HAP-1 (cell line): ENCODE data around the gene PLAAT3.
"Not testable (repeated sequence)": the region's sequence is repeated elsewhere in the genome, so short reads cannot be mapped to it uniquely, and the experiment has no call there.

ENCODE experiments used
- DNase-seq, 2 experiments: peaks; one replicate each; pipeline ENCODE4 v3.0.0-alpha.2; 2016 to 2020; ENCODE audit warnings: low spot score in 2 of 2
- H3K27me3 ChIP-seq: fragments of 250-450 bp; sonication (Bioruptor Pico); 2 replicates; pipeline ENCODE4 v1.5.1; 2020; ENCODE audit warnings: low read depth, mild to moderate bottlenecking, moderate library complexity
- H3K36me3 ChIP-seq: fragments of 250-450 bp; sonication (Bioruptor Pico); replicated peaks from 2 replicates; pipeline ENCODE4 v1.5.1; 2020; ENCODE audit warnings: mild to moderate bottlenecking
- H3K4me1 ChIP-seq: fragments of 250-450 bp; sonication (Bioruptor Pico); 2 replicates; pipeline ENCODE4 v1.5.1; 2020; ENCODE audit warnings: mild to moderate bottlenecking
- H3K4me3 ChIP-seq: fragments of 250-450 bp; sonication (Bioruptor Pico); 2 replicates; pipeline ENCODE4 v1.5.1; 2020; ENCODE audit warnings: mild to moderate bottlenecking, moderate library complexity
- H3K9me3 ChIP-seq: fragments of 250-450 bp; sonication (Bioruptor Pico); 2 replicates; pipeline ENCODE4 v1.5.1; 2020; ENCODE audit warnings: mild to moderate bottlenecking, moderate library complexity
- in situ Hi-C: fragments of 300-500 bp; cut with MboI; formaldehyde crosslinking; loops from 3 replicates; pipeline ENCODE4 v1.14.3; 2020; ENCODE audit warnings: low sequenced_read_pairs, inconsistent platforms, mixed read lengths

PLAAT3 gene

GRCh38 chr11:63552921-63553320 is 61.3 kb downstream of the PLAAT3 start:
- DNase-seq = no peak
- no peak overlapping the region for H3K4me3 ChIP-seq
- no peaks in the 10 kb centered on the region for H3K27me3 ChIP-seq
- no peaks in the 10 kb centered on the region for H3K9me3 ChIP-seq
- no peaks in the 10 kb centered on the region for H3K36me3 ChIP-seq
- in situ Hi-C loops = no loop called here
- H3K4me1 ChIP-seq = peaks cover 21% of the 10 kb centered on the region

GRCh38 chr11:63551889-63552266 is 62.4 kb downstream of the PLAAT3 start:
- DNase-seq = no peak
- in situ Hi-C loops = no loop called here

GRCh38 chr11:63551091-63551888 is 62.9 kb downstream of the PLAAT3 start:
- Histone ChIP-seq H3K9me3 (no peaks in the 10 kb centered on the region; the same call in 1 of the 2 replicates), H3K4me3 (no peak overlapping the region), H3K4me1 (peaks cover 11% of the 10 kb centered on the region), H3K27me3 (no peaks in the 10 kb centered on the region), H3K36me3 (no peaks in the 10 kb centered on the region)
- in situ Hi-C loops = no loop called here
- no peak for DNase-seq

More at GRCh38 chr11:63551889-63552266, 62.4 kb downstream of the PLAAT3 start:
- Histone ChIP-seq H3K9me3 (no peaks in the 10 kb centered on the region), H3K4me1 (peaks cover 16% of the 10 kb centered on the region), H3K4me3 (no peak overlapping the region), H3K36me3 (no peaks in the 10 kb centered on the region), H3K27me3 (no peaks in the 10 kb centered on the region)

GRCh38 chr11:63550156-63550700 is 64.0 kb downstream of the PLAAT3 start:
- H3K27me3 ChIP-seq, H3K9me3 ChIP-seq, in situ Hi-C loops, H3K4me1 ChIP-seq, DNase-seq, H3K36me3 ChIP-seq, H3K4me3 ChIP-seq: not testable (repeated sequence)

- no peak for DNase-seq
- Histone ChIP-seq H3K4me1 (no peaks in the 10 kb centered on the region), H3K4me3 (no peak overlapping the region), H3K27me3 (no peaks in the 10 kb centered on the region), H3K9me3 (no peaks in the 10 kb centered on the region; the same call in 1 of the 2 replicates), H3K36me3 (no peaks in the 10 kb centered on the region)
- in situ Hi-C loops = no loop called here
These were observed 64.8 kb downstream of the PLAAT3 start for GRCh38 chr11:63549411-63549810.

GRCh38 chr11:63548178-63548577 is 66.1 kb downstream of the PLAAT3 start:
- Histone ChIP-seq H3K27me3 (no peaks in the 10 kb centered on the region), H3K4me1 (no peaks in the 10 kb centered on the region), H3K36me3 (no peaks in the 10 kb centered on the region), H3K9me3 (no peaks in the 10 kb centered on the region; the same call in 1 of the 2 replicates), H3K4me3 (no peak overlapping the region)
- in situ Hi-C loops = no loop called here
- no peak for DNase-seq

GRCh38 chr11:63547061-63547460 is 67.2 kb downstream of the PLAAT3 start:
- in situ Hi-C loops = no loop called here
- Histone ChIP-seq H3K27me3 (no peaks in the 10 kb centered on the region), H3K36me3 (no peaks in the 10 kb centered on the region), H3K4me1 (no peaks in the 10 kb centered on the region), H3K4me3 (no peak overlapping the region), H3K9me3 (no peaks in the 10 kb centered on the region; the same call in 1 of the 2 replicates)
- DNase-seq = no peak

- no peaks in the 10 kb centered on the region for H3K27me3 ChIP-seq
- H3K9me3 ChIP-seq = no peaks in the 10 kb centered on the region; the same call in 1 of the 2 replicates
- no peak overlapping the region for H3K4me3 ChIP-seq
- H3K4me1 ChIP-seq = peaks cover 5% of the 10 kb centered on the region
- DNase-seq = no peak
- H3K36me3 ChIP-seq = no peaks in the 10 kb centered on the region
- in situ Hi-C loops = no loop called here
These were observed 70.5 kb downstream of the PLAAT3 start for GRCh38 chr11:63543711-63544110.

- in situ Hi-C loops, H3K4me3 ChIP-seq, H3K36me3 ChIP-seq, DNase-seq, H3K27me3 ChIP-seq, H3K4me1 ChIP-seq, H3K9me3 ChIP-seq: not testable (repeated sequence)
These were observed 71.7 kb downstream of the PLAAT3 start for GRCh38 chr11:63542506-63542905.

- H3K36me3 ChIP-seq = no peaks in the 10 kb centered on the region
- no peaks in the 10 kb centered on the region for H3K27me3 ChIP-seq
- in situ Hi-C loops = no loop called here
- DNase-seq = no peak
- H3K9me3 ChIP-seq = no peaks in the 10 kb centered on the region
- no peak overlapping the region for H3K4me3 ChIP-seq
- H3K4me1 ChIP-seq = peaks cover 31% of the 10 kb centered on the region
These were observed 76.7 kb downstream of the PLAAT3 start for GRCh38 chr11:63537293-63538101.

GRCh38 chr11:63536669-63537292 is 77.5 kb downstream of the PLAAT3 start, which contains the start of gene PLAAT4:
Gene PLAAT4 (plus strand): TSS chr11:63536808. CDS start chr11:63536869, 61 bp downstream.
- in situ Hi-C loops = no loop called here
- no peak for DNase-seq
- Histone ChIP-seq H3K36me3 (no peaks in the 10 kb centered on the region), H3K4me3 (no peak within 1 kb of the TSS), H3K9me3 (no peaks in the 10 kb centered on the region), H3K27me3 (no peaks in the 10 kb centered on the region), H3K4me1 (peaks cover 37% of the 10 kb centered on the region)

- no peaks in the 10 kb centered on the region for H3K9me3 ChIP-seq
- H3K4me1 ChIP-seq = peaks cover 42% of the 10 kb centered on the region
- no peaks in the 10 kb centered on the region for H3K36me3 ChIP-seq
- H3K4me3 ChIP-seq = no peak overlapping the region
- no peaks in the 10 kb centered on the region for H3K27me3 ChIP-seq
- in situ Hi-C loops = no loop called here
- no peak for DNase-seq
These were observed 78.5 kb downstream of the PLAAT3 start for GRCh38 chr11:63535734-63536133.

GRCh38 chr11:63534895-63535461 is 79.3 kb downstream of the PLAAT3 start:
- H3K4me3 ChIP-seq = no peak overlapping the region
- H3K9me3 ChIP-seq = no peaks in the 10 kb centered on the region
- H3K27me3 ChIP-seq = no peaks in the 10 kb centered on the region
- in situ Hi-C loops = loop anchor here (5.0 kb wide), 1 partner anchor 77 kb away; the partner anchor contains the start of gene PLAAT3
- DNase-seq = no peak
- H3K36me3 ChIP-seq = no peaks in the 10 kb centered on the region
- H3K4me1 ChIP-seq = peaks cover 43% of the 10 kb centered on the region
